AG04450 (cell line): Measurements from ENCODE around the gene DTHD1. TPM values are rescaled to one million over a fixed set of nuclear protein-coding genes. Genes with fewer than 3 reads are reported as not detected.

ENCODE experiments used
- CTCF ChIA-PET: fragments of 300-600, 350-600 bp; formaldehyde crosslinking; extraction: SDS; loops from one replicate; lab custom pipeline; 2022; ENCODE audit warnings: antibody characterized with exemption, inconsistent platforms; lab: Charles Lee
- POLR2A ChIA-PET: fragments of 350-600 bp; formaldehyde crosslinking; extraction: SDS; loops from one replicate; lab custom pipeline; 2021; ENCODE audit warnings: antibody characterized with exemption, inconsistent platforms; lab: Yijun Ruan, JAX
- DNase-seq: peaks from one replicate; pipeline ENCODE4 v3.0.0-alpha.2; 2011; ENCODE audit warnings: low read depth, low spot score
- H3K27ac ChIP-seq: one replicate; pipeline ENCODE4 v1.5.1; 2012; ENCODE audit warnings: low read depth, low read length, control low read depth
- H3K27me3 ChIP-seq: one replicate; pipeline ENCODE4 v1.6.0; 2012; ENCODE audit warnings: low read length; ENCODE audit not compliant: control insufficient read depth, insufficient read depth
- H3K4me3 ChIP-seq: 2 replicates; pipeline ENCODE4 v1.5.1; 2011; ENCODE audit warnings: mild to moderate bottlenecking, low read depth, low read length, control low read depth
- H3K9me3 ChIP-seq: 2 replicates; pipeline ENCODE4 v1.5.1; 2012; ENCODE audit warnings: low read length; ENCODE audit not compliant: control insufficient read depth, insufficient read depth
- polyA plus RNA-seq: library from polyadenylated mRNA; depleted of rRNA; stranded (reverse); fragments of >200 nt; gene quantifications from 2 replicates; pipeline ENCODE4 v1.2.3, GENCODE V29; 2011
- TF ChIP-seq, protein P1 (sequence below): IDR thresholded peaks from 2 replicates; pipeline ENCODE4 v1.5.1; 2011; ENCODE audit warnings: low read depth, low read length, control low read depth, inconsistent platforms

DTHD1 gene
- polyA plus RNA-seq, 1 experiment: not detected

GRCh38 chr4:36321176-36321575 lies 39.8 kb downstream of the DTHD1 start:
- no peak for DNase-seq
- Histone ChIP-seq H3K4me3 (no peak overlapping the region), H3K27ac (no peak overlapping the region), H3K27me3 (no peaks in the 10 kb centered on the region), H3K9me3 (no peaks in the 10 kb centered on the region; the same call in 1 of the 2 replicates)
- ChIA-PET CTCF (no interaction called here), POLR2A (no interaction called here)
- TF ChIP-seq, protein P1, sequence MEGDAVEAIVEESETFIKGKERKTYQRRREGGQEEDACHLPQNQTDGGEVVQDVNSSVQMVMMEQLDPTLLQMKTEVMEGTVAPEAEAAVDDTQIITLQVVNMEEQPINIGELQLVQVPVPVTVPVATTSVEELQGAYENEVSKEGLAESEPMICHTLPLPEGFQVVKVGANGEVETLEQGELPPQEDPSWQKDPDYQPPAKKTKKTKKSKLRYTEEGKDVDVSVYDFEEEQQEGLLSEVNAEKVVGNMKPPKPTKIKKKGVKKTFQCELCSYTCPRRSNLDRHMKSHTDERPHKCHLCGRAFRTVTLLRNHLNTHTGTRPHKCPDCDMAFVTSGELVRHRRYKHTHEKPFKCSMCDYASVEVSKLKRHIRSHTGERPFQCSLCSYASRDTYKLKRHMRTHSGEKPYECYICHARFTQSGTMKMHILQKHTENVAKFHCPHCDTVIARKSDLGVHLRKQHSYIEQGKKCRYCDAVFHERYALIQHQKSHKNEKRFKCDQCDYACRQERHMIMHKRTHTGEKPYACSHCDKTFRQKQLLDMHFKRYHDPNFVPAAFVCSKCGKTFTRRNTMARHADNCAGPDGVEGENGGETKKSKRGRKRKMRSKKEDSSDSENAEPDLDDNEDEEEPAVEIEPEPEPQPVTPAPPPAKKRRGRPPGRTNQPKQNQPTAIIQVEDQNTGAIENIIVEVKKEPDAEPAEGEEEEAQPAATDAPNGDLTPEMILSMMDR: no peak

- Histone ChIP-seq H3K27ac (no peak overlapping the region), H3K4me3 (no peak overlapping the region), H3K27me3 (no peaks in the 10 kb centered on the region), H3K9me3 (no peaks in the 10 kb centered on the region; the same call in 1 of the 2 replicates)
- CTCF ChIA-PET: no interaction called here
- no peak for DNase-seq
- TF ChIP-seq, protein P1: no peak
- POLR2A ChIA-PET: no interaction called here
Observed at GRCh38 chr4:36322921-36323354, 41.5 kb downstream of the DTHD1 start.

DNA sequence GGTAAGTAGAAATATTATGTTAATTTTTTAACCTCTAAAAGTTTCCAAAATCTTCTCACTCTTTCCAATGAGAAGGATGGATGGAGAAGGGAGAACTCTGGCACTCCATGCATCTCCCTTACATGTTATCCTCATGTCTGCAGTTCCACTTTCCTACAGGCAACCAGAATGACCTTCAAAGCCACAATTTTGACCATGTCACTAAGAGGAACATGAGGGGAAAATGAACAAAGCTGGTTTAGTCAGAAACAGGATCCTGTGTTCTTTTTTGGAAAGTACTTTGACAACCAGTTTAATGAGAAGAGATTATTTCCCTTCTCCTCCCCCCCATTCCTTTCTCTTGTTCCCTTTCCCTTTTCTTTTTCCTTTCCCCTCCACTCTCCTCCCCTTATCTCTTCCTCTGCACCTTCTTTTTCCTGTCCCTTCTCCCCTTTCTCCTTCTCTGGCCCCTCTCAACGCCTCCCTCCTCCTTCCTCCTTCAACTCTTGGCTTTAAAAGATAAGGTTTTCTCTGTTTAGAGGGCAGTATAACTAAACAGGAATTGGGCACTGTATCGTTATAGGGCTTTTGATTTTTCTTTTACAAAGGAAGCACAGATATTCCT lies 42.5 kb downstream of the DTHD1 start:
- no peak overlapping the region for H3K27ac ChIP-seq
- H3K9me3 ChIP-seq: no peaks in the 10 kb centered on the region
- POLR2A ChIA-PET: no interaction called here
- no peak overlapping the region for H3K4me3 ChIP-seq
- TF ChIP-seq, protein P1: no peak
- H3K27me3 ChIP-seq: no peaks in the 10 kb centered on the region
- CTCF ChIA-PET: no interaction called here
- DNase-seq: no peak

- H3K27me3 ChIP-seq: no peaks in the 10 kb centered on the region
- no peaks in the 10 kb centered on the region for H3K9me3 ChIP-seq
- TF ChIP-seq, protein P1: no peak
- POLR2A ChIA-PET: no interaction called here
- no peak overlapping the region for H3K4me3 ChIP-seq
- no peak overlapping the region for H3K27ac ChIP-seq
- no peak for DNase-seq
- CTCF ChIA-PET: no interaction called here
Observed at GRCh38 chr4:36324808-36325207, 43.4 kb downstream of the DTHD1 start.

DNA sequence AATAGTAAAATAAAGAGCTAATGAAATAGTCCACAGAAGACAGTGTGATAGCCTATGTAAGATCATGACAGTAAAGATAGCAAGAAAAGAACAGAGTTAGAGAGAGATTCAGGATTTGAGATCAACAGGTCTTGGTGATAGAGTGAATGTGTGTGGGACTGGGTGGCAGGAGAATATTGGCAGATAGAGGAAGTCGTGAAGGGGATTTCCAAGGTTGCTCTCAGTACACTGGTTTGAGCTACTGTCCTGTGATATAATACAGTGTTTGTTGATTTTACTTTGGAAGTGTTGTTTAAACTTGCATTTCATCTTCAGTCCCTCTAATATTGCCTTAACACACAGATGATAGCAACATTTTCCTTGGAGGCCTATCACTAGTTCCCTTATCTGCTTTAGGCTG lies 44.1 kb downstream of the DTHD1 start:
- Histone ChIP-seq H3K27me3 (no peaks in the 10 kb centered on the region), H3K27ac (no peak overlapping the region), H3K9me3 (no peaks in the 10 kb centered on the region), H3K4me3 (no peak overlapping the region)
- ChIA-PET CTCF (no interaction called here), POLR2A (no interaction called here)
- DNase-seq: no peak
- TF ChIP-seq, protein P1: no peak
